AG09309 (cell line): Measurements from ENCODE around the gene CCL19.

ENCODE experiments used
- DNase-seq: peaks from one replicate; pipeline ENCODE4 v3.0.0-alpha.2; 2010; ENCODE audit warnings: low read depth
- H3K4me3 ChIP-seq: 2 replicates; pipeline ENCODE4 v1.5.1; 2011; ENCODE audit warnings: mild to moderate bottlenecking, low read depth, low read length, moderate library complexity; ENCODE audit not compliant: control insufficient read depth
- CTCF ChIP-seq: IDR thresholded peaks from 2 replicates; pipeline ENCODE4 v1.5.1; 2011; ENCODE audit warnings: mild to moderate bottlenecking, low read depth, low read length, inconsistent platforms; ENCODE audit not compliant: insufficient read depth, control insufficient read depth; ENCODE audit errors: missing control alignments

Gene CCL19

GRCh38 chr9:34686231-34686630, 4.8 kb downstream of the CCL19 start:
- TF ChIP-seq CTCF, result no peak
- H3K4me3 ChIP-seq, result no peak overlapping the region
- DNase-seq, result no peak

GRCh38 chr9:34685591-34685990, 5.5 kb downstream of the CCL19 start:
- no peak for DNase-seq
- H3K4me3 ChIP-seq, result no peak overlapping the region
- no peak for TF ChIP-seq CTCF

- no peak for DNase-seq
- no peak for TF ChIP-seq CTCF
- no peak overlapping the region for H3K4me3 ChIP-seq
Observed at GRCh38 chr9:34684816-34685215, 6.3 kb downstream of the CCL19 start.

- DNase-seq, result no peak
- no peak for TF ChIP-seq CTCF
- no peak overlapping the region for H3K4me3 ChIP-seq
Observed at GRCh38 chr9:34684145-34684544, 6.9 kb downstream of the CCL19 start.

DNA sequence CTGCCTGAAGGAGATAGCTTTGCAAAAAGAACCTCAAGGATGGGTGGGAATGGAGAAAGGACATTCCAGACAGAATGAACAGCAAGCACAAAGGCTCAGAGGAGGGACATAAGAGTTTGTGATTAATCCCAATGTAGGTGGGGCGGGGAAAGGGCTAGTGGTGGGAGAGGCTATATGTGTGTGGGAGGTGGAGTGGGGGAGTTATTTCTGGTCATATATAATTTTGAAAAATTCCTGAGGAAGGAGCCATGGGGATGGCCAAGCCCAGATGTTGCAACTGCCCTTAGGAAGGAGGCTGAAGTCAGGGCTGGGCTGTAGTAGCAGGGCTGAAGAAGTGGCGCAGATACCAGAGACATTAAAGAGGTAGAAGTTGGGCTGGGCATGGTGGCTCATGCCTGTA, 15.2 kb downstream of the CCL19 start:
- TF ChIP-seq CTCF, result no peak
- no peak for DNase-seq
- H3K4me3 ChIP-seq, result no peak overlapping the region

- peak; percentile 88 for TF ChIP-seq CTCF
- no peak for DNase-seq
- no peak overlapping the region for H3K4me3 ChIP-seq
Observed at GRCh38 chr9:34675048-34675714, 15.9 kb downstream of the CCL19 start.
